Activated CD4-positive, alpha-beta T cell treated with anti-CD3 and anti-CD28 coated beads for 24 hours (primary cell): ENCODE data around the gene SNX24.
"Not testable (repeated sequence)": the region's sequence is repeated elsewhere in the genome, so short reads cannot be mapped to it uniquely, and the experiment has no call there.

Experiments
- DNase-seq, 2 donors: peaks; one replicate each; pipeline ENCODE4 v3.0.0-alpha.2; 2020; ENCODE audit warnings: low read depth in 2 of 2

The SNX24 gene, protein sequence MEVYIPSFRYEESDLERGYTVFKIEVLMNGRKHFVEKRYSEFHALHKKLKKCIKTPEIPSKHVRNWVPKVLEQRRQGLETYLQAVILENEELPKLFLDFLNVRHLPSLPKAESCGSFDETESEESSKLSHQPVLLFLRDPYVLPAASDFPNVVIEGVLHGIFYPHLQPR

DNA sequence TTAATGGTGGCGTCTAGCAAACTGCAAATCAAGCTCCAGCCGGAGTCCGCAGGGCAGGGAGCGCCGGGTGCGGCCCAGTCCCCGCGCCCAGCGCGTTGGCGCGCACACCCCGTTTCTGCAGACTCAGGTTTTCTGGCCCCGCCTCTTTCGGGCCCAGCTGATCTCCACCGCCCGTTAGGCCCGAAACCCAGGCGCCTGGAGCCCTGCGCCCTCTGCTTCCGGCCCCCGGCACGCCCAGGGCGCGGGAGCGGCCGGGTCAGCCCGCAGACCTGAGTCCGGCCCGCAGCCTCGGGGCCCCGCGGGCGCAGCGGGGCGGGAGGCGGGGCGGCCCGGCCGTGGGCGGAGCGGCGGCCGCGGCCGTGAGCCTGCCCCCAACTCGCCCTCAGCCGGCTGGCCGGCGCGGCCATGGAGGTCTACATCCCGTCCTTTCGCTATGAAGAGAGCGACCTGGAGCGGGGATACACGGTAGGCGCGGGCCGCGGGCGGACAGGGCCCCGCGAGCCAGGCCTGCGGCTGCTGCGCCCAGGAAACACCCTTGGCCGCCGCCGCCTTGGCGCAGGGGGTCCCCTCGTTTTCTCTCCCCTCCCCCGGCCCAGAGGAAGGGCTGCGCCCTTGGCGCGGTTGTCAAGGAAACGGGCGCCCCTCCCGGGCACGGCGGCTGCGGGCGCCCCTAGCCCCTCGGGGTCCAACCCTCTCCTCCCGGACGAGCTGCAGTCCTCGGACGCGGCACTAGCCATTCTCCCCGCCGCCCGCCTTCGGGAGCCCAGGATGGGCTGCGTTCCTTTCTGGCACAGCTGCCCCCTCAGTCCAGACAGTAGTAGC is at the start of gene SNX24:
TSS of gene SNX24 (plus strand) at position 385 of the 822 bp plus-strand sequence. CDS start at position 406, 21 bp downstream.
- DNase-seq = peak; percentile 49 to 54

DNA sequence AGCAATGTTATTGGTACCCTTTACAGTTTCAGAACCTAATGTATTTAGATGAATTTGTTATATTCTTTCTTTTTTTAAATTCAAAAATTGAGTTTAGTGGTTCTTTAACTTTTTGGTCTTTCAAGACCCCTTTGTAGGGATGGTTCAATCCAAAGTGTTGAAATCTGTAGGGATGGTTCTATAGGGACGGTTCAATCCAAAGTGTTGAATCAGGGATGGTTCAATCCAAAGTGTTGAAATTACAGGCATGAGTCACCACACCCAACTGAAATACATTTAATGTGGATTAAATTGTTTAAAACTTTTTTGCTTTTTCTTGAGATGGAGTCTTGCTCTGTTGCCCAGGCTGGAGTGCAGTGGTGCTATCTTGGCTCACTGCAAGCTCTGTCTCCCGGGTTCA is 39.9 kb upstream of the SNX24 start:
- DNase-seq = no peak

DNA sequence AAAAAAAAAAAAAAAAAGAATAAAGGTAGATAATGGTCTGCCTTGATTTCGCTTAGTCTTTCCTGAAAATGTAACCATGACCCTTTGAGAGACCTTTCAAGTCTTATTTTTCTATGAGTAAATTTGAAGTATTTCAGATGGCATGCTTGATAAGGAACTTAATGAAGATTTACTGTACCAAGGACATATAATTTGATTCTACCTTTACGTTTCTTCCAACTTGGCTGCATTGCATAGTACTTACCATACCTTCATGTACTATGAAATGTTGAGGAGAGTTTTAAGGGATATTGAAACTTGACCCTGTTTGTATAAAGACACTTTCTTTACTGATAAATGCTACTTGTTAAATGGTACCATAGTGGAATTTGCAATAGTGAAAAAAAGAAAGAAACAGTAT is 35.0 kb upstream of the SNX24 start:
- DNase-seq = no peak

DNA sequence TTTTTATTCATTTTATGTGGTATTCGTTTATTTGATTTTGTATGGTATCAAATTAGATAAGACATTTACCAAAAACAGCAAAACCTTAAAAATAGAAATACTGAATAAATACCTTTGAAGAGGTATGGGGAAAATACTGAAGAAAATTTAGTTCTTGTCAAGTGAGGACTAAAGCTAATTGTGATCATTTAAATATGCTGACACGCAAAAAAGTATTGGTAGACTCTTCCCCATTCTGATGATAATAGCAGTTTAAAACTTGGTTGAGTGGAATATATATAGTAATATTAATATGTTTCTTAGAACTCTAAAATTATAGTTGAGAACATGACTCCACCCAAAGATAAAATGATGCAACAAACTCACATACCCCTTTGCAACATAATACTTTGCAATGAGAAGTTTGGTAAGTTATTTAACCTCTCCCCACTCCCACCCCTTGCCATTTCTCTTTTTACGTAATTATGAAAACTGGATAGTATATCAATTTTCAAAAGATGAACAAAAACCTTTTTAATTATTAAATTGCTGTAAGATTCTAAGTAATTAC is 30.1 kb upstream of the SNX24 start:
- DNase-seq = no peak

DNA sequence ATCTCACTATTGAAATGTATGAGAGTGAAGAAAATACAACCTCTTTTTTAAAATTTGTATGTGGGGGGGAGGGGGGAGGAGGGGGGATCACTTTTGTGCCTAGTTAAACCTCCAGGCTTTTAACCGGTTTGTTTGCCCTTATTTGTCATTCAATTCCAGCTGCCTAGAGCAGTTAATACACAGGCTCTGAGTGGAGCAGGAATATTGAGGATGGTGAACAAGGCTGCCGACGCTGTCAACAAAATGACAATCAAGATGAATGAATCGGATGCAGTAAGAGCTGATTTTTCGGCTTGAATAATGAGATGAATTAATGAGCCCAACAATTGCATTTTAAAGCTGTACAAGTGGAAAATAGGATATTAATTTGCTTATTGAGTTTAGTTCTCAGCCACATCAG is 28.7 kb upstream of the SNX24 start:
- no peak for DNase-seq

DNA sequence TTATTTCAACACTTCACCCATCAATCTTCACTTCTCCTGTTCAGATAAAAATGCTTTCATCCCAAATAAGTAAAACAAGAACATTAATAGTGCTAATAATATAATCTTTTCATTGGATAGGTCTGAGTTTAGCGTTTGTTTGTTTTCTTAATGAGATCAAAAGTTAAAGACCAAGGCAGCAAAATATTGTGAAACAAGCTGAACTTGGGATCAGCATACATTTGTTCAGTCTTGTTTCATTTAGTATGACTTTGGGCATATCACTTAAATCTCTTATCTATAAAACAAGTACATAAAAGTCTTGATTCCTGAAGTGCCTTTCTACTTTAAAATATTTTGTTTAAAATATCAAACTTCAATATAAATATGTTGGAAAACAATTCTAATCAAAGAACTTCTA is 13.4 kb upstream of the SNX24 start:
- no peak for DNase-seq

DNA sequence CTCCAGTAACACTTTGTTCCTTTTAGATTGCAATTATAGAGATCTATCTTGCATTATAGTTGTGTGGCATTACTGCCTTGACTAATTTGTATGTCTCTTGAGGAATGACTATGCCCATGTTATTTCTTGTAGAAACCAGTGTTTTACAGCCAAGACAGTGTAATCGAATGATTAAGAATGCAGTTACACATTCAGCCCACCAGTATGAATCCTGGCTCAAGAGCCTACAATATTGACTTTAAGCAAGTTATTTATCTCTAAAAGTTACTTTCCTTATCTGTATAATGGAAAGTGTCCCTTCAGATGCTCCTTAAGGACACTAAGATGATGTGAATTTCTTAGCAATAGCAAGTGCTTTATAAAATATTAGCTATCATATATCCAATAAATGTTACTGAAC is 9.7 kb upstream of the SNX24 start:
- no peak for DNase-seq

DNA sequence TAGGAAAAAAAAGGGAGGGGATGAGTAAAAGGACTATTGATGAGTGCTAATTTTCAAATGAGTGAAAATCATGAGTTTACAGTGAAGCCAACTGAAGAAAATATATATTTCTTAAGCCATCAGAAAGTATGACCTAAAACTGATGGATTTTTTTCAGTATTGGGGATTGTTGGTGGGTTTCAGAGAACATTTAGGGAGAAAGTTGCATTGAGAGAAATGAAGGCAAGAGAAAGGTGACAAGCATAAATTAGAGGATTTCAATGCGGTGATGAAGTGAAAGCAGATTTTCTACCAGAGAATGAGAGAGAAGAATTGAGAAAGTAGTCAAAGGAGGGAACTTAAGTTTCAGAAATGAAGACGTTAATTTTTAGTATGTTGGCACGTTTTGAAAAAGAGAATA is 8.5 kb upstream of the SNX24 start:
- no peak for DNase-seq

DNA sequence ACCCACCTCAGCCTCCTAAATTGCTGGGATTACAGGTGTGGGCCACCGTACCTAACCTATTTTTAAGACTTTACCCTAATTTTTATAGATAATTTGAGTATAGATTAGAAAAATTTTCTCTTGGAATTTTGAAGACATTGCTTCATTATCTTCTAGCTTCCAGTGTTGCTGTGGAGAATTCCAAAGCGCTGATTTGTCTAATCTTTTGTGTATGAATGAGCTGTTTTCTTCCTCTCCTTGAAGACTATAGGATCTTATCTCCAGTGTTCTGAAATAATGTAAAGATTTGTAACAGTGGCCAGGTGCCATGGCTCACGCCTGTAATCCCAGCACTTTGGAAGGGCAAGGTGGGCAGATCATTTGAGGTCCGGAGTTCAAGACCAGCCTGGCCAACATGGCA is 5.7 kb upstream of the SNX24 start:
- no peak for DNase-seq

DNA sequence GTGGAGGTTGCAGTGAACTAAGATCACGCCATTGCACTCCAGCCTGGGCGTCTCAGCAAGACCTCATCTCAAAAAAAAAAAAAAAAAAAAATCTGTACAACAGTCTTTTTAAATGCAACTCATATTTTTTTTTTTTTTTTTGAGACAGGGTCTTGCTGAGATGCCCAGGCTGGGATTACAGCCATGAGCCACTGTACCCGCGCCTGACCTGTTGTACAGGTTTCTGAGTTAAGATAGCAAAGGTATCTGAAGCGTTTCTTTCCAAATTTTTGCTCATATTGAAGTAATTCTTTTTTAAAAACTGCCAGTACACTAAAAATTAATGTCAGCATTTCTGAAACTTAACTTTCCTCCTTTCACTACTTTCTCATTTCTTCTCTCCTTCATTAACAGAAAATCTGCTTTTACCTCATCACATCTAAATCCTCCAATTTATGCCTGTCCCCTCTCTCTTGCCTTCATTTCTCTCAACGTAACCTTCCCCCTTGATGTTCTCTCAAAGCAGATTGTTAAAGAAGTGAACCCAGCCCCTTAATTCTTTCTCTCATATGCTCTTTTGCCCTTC is 3.3 kb upstream of the SNX24 start:
- no peak for DNase-seq

DNA sequence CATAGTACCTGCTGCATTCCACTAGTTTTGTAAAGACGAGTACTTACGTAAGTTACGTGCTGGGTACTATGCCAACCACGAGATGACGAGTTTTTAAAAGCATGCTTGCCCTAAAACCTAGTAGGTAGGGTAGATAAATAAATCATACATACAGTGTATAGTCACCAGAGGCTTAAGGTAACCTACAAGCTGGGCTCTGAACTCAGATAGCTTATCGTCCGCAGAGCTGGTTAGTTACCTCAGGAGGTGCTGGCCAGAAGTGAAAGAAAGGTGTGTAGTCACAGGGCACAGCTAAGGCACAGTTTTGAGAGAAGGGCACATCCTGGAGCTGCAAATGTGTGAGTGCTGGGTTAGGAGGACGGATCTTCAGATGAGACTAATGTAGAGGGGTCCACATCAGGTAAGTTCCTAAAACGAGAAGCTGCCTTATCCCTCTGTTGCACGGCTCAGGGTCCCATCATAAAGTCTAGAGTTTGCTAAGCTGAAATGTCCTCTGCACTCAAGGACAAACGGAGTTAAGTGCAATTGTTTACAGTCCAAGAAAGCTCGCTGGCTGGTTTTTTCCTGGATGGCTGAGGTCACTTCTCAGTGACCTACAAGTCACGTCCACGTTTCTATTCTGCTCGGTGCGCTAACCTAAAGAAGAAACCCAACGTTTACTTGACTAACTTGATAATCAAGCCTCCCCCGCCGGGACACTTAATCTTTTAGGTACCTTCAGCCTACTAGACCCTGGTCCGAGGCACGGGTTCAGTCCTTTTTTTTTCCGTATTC is 1.1 kb upstream of the SNX24 start:
- DNase-seq = no peak

DNA sequence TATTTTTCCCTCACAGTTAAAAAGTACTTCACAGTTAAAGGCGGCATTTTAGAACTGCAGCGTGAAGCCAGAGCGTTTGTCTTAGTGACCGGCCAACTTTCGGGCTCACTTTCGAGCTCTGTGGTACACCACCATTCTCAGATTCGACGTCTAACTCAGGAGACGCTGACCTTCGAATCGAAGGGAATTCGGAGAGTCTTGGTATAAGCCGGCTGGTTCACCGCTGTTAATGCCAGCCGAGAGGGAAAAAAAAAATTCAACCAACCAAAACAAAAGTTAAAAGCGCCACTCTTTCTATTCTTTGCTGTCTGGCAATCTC is 544 bp upstream of the SNX24 start:
- no peak for DNase-seq

DNA sequence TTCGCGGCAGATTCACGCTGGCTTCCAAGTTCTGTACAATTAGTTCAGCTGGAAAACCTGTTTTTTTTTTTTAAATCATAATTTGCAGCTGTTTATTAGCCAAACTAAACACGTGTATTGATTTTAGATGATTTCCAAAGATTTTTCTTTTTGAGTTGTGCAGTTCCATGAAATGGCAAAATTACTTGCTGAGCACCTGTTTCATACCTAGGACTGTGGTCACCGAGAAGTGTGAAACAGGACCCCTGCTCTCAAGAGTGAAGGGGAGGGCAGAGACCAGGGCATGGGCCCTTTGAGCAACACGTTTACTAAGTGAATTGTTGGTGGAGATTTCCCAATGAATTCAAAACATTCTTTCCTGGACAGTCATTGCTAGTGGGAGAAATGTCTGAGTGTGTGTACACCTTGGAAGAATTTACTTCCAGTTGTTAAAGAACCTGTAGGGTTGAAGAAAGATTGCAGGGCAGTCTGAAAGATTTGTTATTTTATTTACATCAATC is 688 bp downstream of the SNX24 start:
- no peak for DNase-seq

DNA sequence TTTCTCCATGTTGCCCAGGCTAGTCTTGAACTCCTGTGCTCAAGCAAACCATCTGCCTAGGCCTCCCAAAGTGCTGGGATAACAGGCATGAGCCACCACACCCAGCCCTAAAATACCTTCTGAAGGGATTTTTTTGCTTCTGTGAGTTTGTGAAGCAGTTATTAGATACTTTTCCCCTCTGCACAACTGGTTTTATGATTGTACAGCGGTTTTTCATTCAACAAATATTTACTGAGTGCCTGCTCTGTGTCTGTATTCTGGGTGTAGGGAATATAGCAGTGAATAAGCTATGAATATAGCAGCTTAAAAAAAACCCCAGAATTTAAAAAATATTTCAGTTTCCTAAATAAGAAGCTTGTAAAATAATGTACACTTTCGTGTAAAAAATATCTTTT is 2.3 kb downstream of the SNX24 start:
- no peak for DNase-seq

DNA sequence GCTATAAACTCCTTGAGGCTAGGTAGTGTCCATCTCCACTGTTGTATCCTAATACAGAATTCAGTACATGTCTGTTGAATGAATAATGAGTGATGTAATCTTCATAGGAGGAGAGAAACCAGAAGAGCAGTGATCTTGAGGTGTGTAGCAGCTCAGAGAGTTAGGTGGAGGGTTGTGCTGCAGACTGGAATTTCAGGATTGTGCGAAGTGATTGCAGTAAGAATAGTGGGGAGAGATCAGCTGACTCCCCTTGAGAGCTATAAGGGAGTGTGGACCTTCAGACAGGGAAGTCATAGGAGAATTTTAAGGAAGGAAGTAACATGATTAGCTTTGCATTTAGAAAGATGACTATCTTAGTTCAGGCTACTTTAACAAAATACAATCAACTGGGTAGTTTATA is 4.4 kb downstream of the SNX24 start:
- no peak for DNase-seq

DNA sequence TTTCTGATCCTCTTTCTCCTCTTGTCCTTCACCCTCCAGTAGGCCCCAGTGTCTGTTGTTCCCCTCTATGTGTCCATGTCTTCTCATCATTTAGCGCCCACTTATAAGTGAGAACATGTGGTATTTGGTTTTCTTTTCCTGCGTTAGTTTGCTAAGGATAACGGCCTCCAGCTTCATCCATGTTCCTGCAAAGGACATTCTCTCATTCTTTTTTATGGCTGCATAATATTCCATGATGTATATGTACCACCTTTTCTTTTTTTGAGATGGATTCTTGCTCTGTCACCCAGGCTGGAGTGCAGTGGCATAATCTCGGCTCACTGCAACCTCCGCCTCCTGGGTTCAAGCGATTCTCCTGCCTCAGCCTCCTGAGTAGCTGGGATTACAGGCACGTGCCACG is 12.1 kb downstream of the SNX24 start:
- not testable (repeated sequence) for DNase-seq

DNA sequence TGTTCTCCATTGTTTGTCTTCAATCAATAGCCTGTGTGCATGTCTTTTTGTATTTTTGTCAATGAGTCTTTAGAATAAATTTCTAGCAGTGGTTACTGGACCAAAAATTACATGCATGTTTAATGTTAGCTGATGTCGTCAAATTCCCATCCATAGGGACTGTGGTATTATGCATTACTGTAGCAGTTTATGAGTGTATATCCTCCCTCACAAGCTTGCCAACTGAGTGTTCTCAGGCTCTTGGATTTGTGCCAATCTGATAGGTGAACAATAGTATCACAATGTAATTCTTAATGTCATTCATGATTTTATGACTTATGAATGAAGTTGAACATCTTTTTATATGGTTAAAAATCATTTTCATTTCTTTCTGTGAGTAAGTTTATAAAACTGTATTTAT is 13.0 kb downstream of the SNX24 start:
- DNase-seq = no peak

DNA sequence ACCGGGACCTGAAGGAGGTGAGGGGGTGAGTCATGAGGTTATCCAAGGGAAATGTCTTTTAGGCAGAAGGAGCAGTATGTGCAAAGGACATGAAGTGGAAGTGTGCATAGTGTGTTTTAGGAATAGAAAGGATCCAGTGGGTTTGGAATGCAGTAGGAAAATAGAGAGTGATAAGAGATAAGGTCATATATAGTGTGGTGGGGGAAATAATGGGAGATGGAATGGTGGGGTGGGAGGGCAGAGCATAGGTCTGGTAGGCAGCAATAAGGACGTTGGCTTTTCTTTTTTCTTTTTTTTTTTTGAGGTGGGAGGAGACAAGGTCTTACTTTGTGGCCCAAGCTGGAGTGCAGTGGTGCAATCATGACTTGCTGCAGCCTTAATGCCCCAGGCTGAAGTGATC is 17.8 kb downstream of the SNX24 start:
- no peak for DNase-seq

DNA sequence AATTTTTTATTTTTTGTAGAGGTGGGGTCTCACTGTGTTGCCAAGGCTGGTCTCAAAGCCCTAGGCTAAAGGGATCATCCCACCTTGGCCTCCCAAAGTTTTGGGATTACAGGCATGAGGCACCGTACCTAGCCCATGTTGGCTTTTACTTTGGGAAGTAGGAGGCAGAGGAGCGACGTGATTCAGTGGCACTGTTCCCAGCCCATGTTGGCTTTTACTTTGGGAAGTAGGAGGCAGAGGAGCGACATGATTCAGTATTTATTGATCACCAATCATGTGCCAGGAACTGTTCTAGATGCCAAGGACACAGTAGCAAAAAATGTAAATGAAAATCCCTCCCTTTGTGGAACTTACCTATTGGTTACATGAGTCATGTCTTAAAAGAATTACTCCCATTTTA is 18.3 kb downstream of the SNX24 start:
- no peak for DNase-seq

DNA sequence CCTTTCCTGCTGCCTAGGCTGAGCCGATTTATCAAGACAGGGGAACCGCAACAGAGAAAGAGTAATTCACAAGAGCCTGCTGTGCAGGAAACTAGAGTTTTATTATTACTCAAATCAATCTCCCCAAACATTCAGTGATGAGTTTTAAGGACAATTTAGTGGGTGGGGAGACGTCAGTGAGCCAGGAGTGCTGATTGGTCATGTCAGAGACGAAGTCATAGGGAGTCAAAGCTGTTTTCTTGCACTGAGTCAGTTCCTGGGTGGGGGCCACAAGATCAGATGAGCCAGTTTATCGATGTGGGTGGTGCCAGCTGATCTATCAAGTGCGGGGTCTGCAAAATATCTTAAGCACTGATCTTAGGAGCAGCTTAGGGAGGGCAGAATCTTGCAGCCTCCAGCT is 19.0 kb downstream of the SNX24 start:
- no peak for DNase-seq

DNA sequence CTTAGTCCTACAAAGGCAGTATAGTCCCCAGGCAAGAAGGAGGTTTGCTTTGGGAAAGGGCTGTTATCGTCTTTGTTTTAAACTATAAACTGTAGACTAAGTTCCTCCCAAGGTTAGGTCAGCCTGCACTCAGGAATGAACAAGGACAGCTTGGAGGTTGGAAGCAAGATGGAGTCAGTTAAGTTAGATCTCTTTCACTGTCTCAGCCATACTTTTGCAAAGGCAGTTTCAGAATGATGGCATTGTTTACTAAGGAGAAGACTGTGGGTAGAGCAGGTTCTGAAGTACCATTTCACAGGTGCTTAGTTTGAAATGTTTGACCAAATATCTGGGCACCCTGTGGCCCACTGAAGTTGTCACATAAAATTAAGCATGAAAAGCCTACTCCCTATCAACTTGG is 19.4 kb downstream of the SNX24 start:
- DNase-seq = no peak

DNA sequence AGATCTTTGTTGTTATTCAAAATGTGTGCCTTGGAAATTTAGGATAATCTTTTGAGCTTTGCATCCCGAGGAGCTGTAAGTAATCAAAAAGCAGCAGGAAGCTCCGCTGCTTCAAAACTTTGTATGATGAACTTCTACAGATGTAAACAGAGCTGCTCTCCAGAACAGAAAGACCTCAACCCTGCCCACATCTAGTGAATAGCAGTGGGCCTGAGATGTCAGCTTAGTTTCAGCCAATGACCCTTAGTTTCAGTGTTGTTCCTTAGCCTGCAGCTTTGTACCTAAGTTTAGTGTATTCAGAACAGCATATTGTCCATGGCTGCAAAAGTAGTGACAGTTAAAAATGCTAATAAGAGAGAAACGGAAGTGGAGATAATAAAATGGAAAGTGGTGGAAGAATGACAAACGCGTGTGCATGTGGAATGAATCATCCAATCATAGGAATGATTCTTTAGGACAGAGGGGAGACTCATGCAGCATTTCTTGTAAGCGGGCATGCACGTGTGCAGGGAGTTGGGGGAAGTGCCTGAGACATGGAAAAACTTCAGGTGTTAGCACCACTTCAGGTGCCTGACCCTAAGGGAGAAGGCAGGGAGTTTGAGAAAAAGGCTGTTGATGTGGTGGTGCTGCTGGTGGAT is 24.9 kb downstream of the SNX24 start:
- DNase-seq = no peak
